Transverse colon (tissue), 4 donors: ENCODE data around the gene CLMN. TPM values are rescaled to one million over a fixed set of nuclear protein-coding genes. Genes with fewer than 3 reads are reported as not detected.

Experiments
- DNase-seq: peaks from one replicate; pipeline ENCODE4 v3.0.0-alpha.2; 2019
- H3K27ac ChIP-seq, 4 donors: fragments of 200-600 bp; sonication (generic); 2 replicates each; pipeline ENCODE4 v1.5.1; 2016 to 2018; ENCODE audit warnings: inconsistent platforms in 4 of 4
- H3K27me3 ChIP-seq: fragments of 200-600 bp; sonication (generic); 2 replicates; pipeline ENCODE4 v1.5.1; 2017; ENCODE audit warnings: inconsistent platforms
- H3K36me3 ChIP-seq, 4 donors: fragments of 200-600 bp; sonication (generic); 2 replicates each; pipeline ENCODE4 v1.5.1; 2017 to 2019; ENCODE audit warnings: inconsistent platforms in 4 of 4
- H3K4me1 ChIP-seq, 4 donors: fragments of 200-600 bp; sonication (generic); 2 replicates each; pipeline ENCODE4 v1.5.1; 2017 to 2020; ENCODE audit warnings: inconsistent platforms in 4 of 4
- H3K4me3 ChIP-seq, 4 donors: fragments of 200-600 bp; sonication (generic); 1 replicate in 1 of 4; 2 replicates in 3 of 4; pipeline versions ENCODE4 v1.5.1 to v1.6.1; 2017 to 2019; ENCODE audit warnings: inconsistent platforms in 4 of 4
- H3K9me3 ChIP-seq, 2 donors: fragments of 200-600 bp; sonication (generic); 2 replicates each; pipeline ENCODE4 v1.5.1; 2017 to 2019; ENCODE audit warnings: inconsistent platforms in 2 of 2
- EP300 ChIP-seq: sonication (generic); formaldehyde crosslinking; IDR thresholded peaks from one replicate; pipeline ENCODE4 v1.6.1; 2017; ENCODE audit warnings: antibody characterized with exemption, low read depth
- POLR2A ChIP-seq: fragments of 450-650 bp; IDR thresholded peaks from one replicate; pipeline ENCODE4 v1.6.1; 2016; ENCODE audit warnings: antibody characterized with exemption, mild to moderate bottlenecking, moderate library complexity
- POLR2AphosphoS5 ChIP-seq, 3 donors: sonication (generic); formaldehyde crosslinking; IDR thresholded peaks; one replicate each; pipeline ENCODE4 v1.6.1; 2016; ENCODE audit warnings: antibody characterized with exemption in 3 of 3
- WGBS, 2 donors: methylation state at CpG; one replicate each; pipeline ENCODE4 v1.1.5; 2018; ENCODE audit warnings: low coverage in 1 of 2; 5-methylcytosine and 5-hydroxymethylcytosine counted together
- in situ Hi-C, 4 donors: fragments of 200-750 bp; cut with MboI; loops; one replicate each; pipeline versions ENCODE4 v1.15.0 to v1.15.1; 2017; ENCODE audit warnings: low sequenced_read_pairs in 3 of 4, low pct_ligation_motif_present in 1 of 4, low pct_unique_long_range_greater_than_20kb in 1 of 4
- intact Hi-C: fragments of 100-400 bp; cut with DNase I; formaldehyde crosslinking; loops from one replicate; pipeline ENCODE4 v1.15.1; 2023; ENCODE audit warnings: low total_unique reads
- total RNA-seq, 4 donors: library from RNA; depleted of rRNA; stranded (reverse); fragments of >200 nt; gene quantifications; one replicate each; pipeline ENCODE4 v1.1.0, GENCODE V29; 2016
- TF ChIP-seq, protein P1 (sequence below), 5 experiments: fragments of 200-600 bp in 3 of 5; fragments of 450-650 bp in 2 of 5; sonication (generic) in 3 of 5; IDR thresholded peaks; 1 replicate in 2 of 5; 2 replicates in 3 of 5; pipeline ENCODE4 v1.5.1; 2016 to 2017; ENCODE audit warnings: antibody characterized with exemption in 5 of 5, inconsistent platforms in 3 of 5, mild to moderate bottlenecking in 2 of 5, moderate library complexity in 1 of 5

CLMN gene
- total RNA-seq, 4 donors from 2014 or later = 71.1 to 118 (median 90.1) TPM

- TF ChIP-seq POLR2AphosphoS5 (IDR thresholded peaks at IDR 0.05) (no peak), POLR2A (no peak), EP300 (no peak)
- TF ChIP-seq, protein P1, sequence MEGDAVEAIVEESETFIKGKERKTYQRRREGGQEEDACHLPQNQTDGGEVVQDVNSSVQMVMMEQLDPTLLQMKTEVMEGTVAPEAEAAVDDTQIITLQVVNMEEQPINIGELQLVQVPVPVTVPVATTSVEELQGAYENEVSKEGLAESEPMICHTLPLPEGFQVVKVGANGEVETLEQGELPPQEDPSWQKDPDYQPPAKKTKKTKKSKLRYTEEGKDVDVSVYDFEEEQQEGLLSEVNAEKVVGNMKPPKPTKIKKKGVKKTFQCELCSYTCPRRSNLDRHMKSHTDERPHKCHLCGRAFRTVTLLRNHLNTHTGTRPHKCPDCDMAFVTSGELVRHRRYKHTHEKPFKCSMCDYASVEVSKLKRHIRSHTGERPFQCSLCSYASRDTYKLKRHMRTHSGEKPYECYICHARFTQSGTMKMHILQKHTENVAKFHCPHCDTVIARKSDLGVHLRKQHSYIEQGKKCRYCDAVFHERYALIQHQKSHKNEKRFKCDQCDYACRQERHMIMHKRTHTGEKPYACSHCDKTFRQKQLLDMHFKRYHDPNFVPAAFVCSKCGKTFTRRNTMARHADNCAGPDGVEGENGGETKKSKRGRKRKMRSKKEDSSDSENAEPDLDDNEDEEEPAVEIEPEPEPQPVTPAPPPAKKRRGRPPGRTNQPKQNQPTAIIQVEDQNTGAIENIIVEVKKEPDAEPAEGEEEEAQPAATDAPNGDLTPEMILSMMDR (IDR thresholded peaks at IDR 0.05) = no peak
- peaks cover 3 to 21% (median 15%) of the 10 kb centered on the region in 4 donors for H3K4me1 ChIP-seq
- 85% methylated on average over 6 of the region's 6 CpGs; no CpG with 5 or more reads in 1 of the 2 donors for WGBS, 2 donors
- no peak for DNase-seq
- H3K9me3 ChIP-seq = no peaks in the 10 kb centered on the region
- H3K36me3 ChIP-seq = no peaks in the 10 kb centered on the region
- no peak overlapping the region for H3K27ac ChIP-seq
- intact Hi-C loops (no loop called here), in situ Hi-C loops (no loop called here)
- no peaks in the 10 kb centered on the region for H3K27me3 ChIP-seq
- H3K4me3 ChIP-seq = no peak overlapping the region
Measured at GRCh38 chr14:95334044-95334443, 14.3 kb upstream of the CLMN start.

GRCh38 chr14:95332641-95333040 is 12.9 kb upstream of the CLMN start:
- Histone ChIP-seq H3K27ac (peak overlapping the region; percentile 58 to 79 (median 72)), H3K36me3 (no peaks in the 10 kb centered on the region), H3K9me3 (no peaks in the 10 kb centered on the region), H3K4me1 (peaks cover 3 to 16% (median 11%) of the 10 kb centered on the region in 4 donors), H3K27me3 (no peaks in the 10 kb centered on the region), H3K4me3 (no peak overlapping the region)
- intact Hi-C loops = no loop called here
- DNase-seq = peak; percentile 49
- no peak for TF ChIP-seq EP300
- no peak for TF ChIP-seq POLR2AphosphoS5 (IDR thresholded peaks at IDR 0.05)
- TF ChIP-seq, protein P1 (IDR thresholded peaks at IDR 0.05) = no peak
- TF ChIP-seq POLR2A = no peak
- 35 to 55% methylated on average over 2 to 3 of the region's 3 CpGs for WGBS, 2 donors
- in situ Hi-C loops = no loop called here

GRCh38 chr14:95331708-95332408 is 12.2 kb upstream of the CLMN start:
- DNase-seq = no peak
- whole genome bisulfite sequencing, 2 donors = 77% methylated on average over 10 of the region's 10 CpGs; no CpG with 5 or more reads in 1 of the 2 donors
- no peak overlapping the region for H3K4me3 ChIP-seq
- no peaks in the 10 kb centered on the region for H3K27me3 ChIP-seq
- in situ Hi-C loops = no loop called here
- H3K27ac ChIP-seq = peak overlapping the region; percentile 58 to 79 (median 72)
- intact Hi-C loops = no loop called here
- peaks cover 3 to 16% (median 11%) of the 10 kb centered on the region in 4 donors for H3K4me1 ChIP-seq
- TF ChIP-seq EP300 (no peak), POLR2AphosphoS5 (IDR thresholded peaks at IDR 0.05) (no peak), POLR2A (no peak)
- TF ChIP-seq, protein P1 (IDR thresholded peaks at IDR 0.05) = no peak
- H3K36me3 ChIP-seq = no peaks in the 10 kb centered on the region
- no peaks in the 10 kb centered on the region for H3K9me3 ChIP-seq

GRCh38 chr14:95330591-95331370 is 11.1 kb upstream of the CLMN start:
- Histone ChIP-seq H3K9me3 (no peaks in the 10 kb centered on the region), H3K4me1 (peaks cover 3 to 16% (median 11%) of the 10 kb centered on the region in 4 donors), H3K27ac (no peak overlapping the region), H3K36me3 (no peaks in the 10 kb centered on the region), H3K27me3 (no peaks in the 10 kb centered on the region), H3K4me3 (no peak overlapping the region)
- intact Hi-C loops (no loop called here), in situ Hi-C loops (no loop called here)
- TF ChIP-seq POLR2A = no peak
- no peak for TF ChIP-seq POLR2AphosphoS5 (IDR thresholded peaks at IDR 0.05)
- TF ChIP-seq, protein P1 (IDR thresholded peaks at IDR 0.05) = no peak
- TF ChIP-seq EP300 = no peak
- WGBS, 2 donors = 73 to 92% methylated on average over 3 to 20 of the region's 20 CpGs
- no peak for DNase-seq
